A204.1 (cell line): ENCODE results near the gene OR6V1.
"Not testable (repeated sequence)": the region's sequence is repeated elsewhere in the genome, so short reads cannot be mapped to it uniquely, and the experiment has no call there.

Experiments
- FAIRE-seq: peaks from 2 replicates; lab custom pipeline; 2012; peaks lifted over from hg19 to GRCh38; lab: Jason Lieb, UNC

OR6V1 gene

GRCh38 chr7:143043391-143043790 lies 8.8 kb upstream of the OR6V1 start:
- FAIRE-seq, result no peak

DNA sequence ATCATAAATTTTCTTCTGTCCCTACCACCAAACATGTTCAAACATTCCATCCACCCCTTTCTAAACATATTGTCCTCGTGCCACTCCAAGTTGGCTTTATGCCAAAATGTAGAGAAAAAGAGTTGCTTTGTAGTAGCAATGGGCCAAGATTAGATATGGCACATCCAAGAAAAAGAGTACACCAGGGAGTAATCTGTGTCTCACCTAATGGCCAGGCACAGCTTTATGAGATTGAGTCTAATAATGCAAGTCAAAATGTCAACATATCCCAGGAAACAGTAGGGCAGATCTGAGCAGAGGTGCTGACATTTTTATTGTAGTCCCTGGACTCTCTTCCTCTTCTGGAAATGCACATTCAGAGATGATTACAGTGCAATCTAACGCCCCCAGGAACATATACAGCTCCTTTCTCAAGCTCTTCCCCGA lies 5.7 kb upstream of the OR6V1 start:
- no peak for FAIRE-seq

- no peak for FAIRE-seq
Measured at GRCh38 chr7:143047326-143047725, 4.8 kb upstream of the OR6V1 start.

DNA sequence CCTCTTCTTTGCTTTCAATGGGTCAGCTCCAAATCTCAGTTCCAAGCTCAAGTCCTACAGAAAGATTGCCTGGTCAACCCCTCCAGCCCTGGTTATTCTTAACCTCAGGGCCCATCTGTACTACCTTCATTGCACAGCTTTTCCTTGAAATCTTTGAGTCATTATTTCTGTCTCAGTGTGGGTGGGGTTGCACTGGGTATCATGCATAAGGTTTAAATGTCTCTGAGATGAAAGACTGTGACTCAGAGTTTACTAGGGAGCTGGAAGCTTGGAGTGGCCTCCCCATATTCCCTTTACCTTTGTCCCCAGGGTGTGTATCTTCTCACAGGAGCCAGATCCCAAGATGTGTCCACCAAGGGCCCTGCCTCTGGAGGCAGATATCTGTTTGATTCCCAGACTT lies 3.3 kb upstream of the OR6V1 start:
- FAIRE-seq, result no peak

DNA sequence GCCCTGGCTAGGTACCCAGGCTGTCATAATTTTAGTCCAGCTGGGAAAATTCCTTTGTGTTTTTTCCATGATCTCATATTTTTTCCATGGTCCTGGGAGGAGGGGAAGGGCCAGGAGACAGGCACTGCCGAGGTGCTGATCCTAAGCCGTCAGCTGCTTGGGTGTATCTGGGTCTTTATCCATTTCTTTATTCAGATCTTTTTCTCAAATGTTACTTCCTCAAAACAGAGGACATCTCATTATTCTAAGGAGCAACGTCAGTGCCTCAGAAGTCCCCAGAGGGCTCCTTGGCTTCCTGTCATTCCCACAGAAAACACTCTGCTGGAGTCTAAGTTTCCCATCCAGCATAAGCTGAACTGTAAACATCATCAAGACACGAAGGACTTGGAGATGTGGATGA lies 2.8 kb upstream of the OR6V1 start:
- no peak for FAIRE-seq

GRCh38 chr7:143050931-143051330 lies 1.2 kb upstream of the OR6V1 start:
- no peak for FAIRE-seq

DNA sequence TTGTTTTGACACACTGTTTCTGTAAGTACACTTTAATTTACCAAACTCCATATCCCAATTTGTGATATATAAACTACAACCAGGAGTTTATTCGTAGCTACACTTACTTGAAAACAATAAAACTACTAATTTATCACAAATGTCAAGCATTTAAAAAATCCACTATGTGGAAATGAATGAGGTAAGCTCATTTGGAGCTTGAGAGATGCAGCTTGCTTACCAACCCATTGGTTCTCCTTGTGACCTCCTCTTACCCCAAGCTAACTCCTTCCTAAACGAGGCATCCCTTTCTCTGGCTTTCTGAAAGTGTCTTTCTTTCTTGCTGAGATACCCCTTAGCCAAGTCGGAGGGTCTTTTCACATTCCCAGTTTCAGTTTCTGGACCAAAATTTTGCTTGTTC lies 2.5 kb downstream of the OR6V1 start:
- no peak for FAIRE-seq

GRCh38 chr7:143055754-143056153 lies 3.6 kb downstream of the OR6V1 start:
- FAIRE-seq, result no peak

- no peak for FAIRE-seq
Measured at GRCh38 chr7:143063741-143064140, 11.6 kb downstream of the OR6V1 start.

- FAIRE-seq, result no peak
Measured at GRCh38 chr7:143068446-143068845, 16.3 kb downstream of the OR6V1 start.

DNA sequence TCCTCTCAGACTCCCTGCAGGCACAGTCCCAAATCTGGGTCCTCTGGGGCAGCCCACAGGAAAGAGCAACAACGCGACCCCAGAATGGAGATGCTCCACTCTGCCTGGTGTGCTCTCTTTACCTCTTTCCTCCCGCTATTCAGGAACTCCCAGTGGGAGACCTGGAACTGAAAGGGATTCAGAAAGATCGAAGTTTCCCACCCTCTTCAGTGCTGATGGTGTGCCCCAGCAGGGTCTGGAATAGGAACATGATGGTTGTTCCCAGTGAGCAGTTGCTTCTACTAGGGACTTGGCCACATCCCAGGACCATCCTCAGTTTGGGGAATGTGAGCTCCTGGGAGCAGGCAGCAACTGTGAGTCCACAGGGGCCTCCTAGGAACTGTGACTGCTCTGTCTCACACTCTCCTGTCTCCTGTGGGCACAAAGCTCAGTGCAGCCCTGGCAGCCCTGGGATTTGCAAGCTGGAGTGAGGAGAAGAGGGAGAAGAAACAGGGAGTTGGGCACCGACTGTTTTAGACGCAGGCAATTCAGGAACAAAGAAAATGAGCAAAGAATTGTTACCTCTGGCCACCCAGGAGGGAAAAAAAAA lies 17.9 kb downstream of the OR6V1 start:
- FAIRE-seq, result no peak

DNA sequence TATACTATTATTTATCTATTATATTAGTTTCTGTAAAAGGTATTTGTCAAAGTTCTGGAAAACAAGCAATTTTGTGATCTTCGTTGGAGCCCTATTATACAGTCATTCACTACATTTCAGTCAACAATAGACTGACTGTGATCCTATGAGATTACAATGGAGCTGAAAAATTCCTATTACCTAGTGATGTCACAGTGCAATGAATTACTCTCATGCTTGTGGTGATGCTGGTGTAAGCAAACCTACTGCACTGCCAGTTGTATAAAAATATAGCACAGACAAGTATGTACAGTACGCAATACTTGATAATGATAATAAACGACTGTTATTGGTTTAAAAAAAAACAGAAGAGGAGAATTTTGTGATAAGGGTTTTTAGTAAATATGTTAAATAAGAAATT lies 21.4 kb downstream of the OR6V1 start:
- FAIRE-seq, result no peak

DNA sequence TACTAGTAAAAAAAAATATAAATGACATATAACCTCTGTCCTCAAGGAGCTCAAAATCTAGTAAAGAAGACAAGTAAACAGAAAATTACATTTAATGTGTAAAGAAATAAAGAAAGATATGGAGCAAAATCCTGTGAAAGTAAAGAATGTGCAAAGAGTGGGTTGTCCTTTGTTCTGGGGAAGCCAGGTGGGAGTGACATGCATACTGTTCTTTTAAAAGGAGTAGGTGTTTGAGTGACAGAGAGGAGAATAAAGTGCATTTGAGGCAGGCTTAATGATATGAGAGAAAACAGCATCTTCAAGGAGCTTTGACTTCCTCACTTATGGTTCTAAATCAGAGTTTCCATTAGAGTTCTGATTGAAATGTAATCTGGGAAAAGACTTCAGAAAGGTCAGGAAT lies 22.0 kb downstream of the OR6V1 start:
- no peak for FAIRE-seq

- no peak for FAIRE-seq
Measured at GRCh38 chr7:143085109-143085508, 33.0 kb downstream of the OR6V1 start.

DNA sequence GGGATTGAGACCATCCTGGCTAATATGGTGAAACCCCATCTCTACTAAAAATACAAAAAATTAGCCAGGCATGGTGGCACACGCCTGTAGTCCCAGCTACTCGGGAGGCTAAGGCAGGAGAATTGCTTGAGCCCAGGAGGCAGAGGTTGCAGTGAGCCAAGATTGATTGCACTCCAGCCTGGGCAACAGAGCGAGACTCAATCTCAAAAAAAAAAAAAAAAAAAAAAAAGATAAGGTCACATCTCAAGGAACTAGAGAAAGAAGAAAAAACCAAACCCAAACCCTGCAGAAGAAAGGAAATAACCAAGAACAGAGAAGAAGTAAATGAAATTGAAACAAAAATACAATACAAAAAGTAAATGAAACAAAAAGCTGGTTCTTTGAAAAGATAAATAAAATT lies 33.5 kb downstream of the OR6V1 start:
- FAIRE-seq, result not testable (repeated sequence)

GRCh38 chr7:143088549-143089231 lies 36.5 kb downstream of the OR6V1 start:
- not testable (repeated sequence) for FAIRE-seq

DNA sequence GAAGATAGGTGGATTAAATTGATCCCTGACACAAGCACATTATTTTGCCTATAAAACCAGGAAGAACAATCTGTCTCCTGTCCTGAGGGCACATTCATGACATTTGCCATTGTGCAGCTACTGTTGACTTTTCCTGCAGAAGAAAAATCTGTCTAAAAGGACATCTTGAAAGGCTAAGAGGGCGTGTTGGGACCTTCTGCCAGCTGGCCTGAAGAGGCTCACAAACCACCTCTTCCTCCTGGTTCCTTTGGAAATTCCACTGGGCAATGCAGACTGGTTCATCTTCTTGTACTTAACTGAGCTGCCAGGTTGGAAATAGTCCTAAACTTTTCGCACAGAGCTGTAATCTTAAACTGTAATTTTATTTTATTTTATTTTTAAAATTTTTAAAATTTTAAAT lies 44.0 kb downstream of the OR6V1 start:
- no peak for FAIRE-seq

DNA sequence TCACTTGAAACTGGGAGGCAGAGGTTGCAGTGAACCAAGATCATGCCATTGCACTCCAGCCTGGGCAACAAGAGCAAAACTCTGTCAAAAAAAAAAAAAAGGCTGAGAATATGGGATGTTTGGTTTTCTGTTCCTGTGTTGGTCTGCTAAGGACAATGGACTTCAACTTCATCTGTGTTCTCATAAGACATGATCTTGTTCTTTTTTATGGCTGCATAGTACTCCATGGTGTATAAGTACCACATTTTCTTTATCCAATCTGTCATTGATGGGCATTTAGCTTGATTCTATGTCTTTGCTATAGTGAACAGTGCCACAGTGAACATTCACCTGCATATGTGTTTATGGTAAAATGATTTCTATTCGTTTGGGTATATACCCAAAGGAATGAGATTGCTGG lies 47.4 kb downstream of the OR6V1 start:
- FAIRE-seq, result not testable (repeated sequence)
